ENCODE results near the gene STAT1.

STAT1 gene

DNA sequence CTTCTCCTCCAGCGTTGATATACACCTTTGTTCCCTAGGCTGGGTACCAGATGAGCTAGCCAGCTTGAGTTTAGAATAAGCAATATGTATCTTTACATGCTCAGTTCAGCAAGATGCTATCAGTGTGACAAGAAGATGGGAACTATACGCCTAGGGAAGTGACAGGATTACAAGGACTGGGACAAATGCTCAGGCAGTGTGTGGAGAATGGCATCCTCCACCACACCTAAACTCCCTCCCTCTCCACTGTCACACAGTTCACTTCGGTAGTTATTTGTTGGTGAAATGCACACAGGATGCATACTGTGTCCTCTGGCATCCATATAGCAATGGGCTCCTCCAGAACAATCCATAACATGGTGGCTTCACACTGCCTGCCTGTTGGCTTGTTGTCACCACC, 7.7 kb downstream of the STAT1 start:
- DNase-seq = no peak

DNA sequence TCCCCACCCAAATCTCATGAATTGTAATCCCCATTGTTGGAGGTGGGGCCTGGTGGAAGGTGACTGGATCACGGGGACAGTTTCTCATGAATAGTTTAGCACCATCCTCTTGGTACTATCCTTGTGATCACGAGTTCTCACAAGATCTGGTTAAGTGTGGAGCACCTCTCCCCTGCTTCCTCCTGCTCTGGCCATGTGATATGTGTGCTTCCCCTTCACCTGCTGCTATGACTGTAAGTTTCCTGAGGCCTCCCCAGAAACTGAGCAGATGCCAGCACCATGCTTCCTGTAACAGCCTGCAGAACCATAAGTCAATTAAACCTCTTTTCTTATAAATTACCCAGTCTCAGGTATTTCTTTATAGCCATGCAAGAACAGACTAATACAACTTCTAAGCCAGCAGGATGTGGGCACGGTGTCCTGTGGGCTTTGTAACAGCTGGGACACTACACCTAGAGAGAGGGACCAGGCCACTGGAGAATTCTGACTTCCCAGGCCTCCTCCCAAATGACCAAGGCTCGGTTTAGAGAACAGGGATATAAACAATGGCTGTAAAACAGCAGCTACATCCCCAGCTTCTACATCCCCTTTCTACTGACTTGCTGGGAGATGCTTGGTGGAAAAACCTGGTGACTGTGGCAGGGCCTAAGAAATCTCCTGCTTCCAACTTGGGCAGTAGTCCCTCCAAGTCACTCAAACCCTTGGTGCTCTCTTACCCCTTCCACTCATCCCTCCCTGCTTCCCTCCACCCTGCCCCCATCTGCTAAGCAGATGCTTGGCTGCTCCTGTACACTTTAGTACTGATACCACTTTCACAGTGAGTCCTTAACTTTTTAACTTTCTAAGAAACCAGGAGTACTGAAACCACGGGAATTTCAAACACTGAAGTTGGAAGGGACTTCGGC, 10.3 kb downstream of the STAT1 start:
- no peak for DNase-seq

DNA sequence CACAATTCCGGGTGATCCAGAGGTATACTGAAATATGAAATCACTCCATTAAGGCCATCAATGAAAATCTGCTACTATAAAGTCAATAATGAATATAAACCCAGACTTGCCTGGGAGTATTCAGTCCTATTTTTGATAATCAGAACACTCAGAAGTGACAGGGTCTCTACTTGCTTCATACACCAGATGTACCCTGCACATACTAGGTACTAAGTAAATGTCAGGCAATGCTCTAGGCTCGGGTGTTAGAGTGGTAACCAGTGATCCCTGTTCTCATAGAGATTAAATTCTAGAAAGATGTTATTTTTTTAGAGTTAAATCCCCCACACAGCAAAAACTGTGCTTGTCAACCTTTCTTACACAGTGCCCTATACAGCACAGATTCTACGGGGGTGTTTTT, 12.3 kb downstream of the STAT1 start:
- DNase-seq = no peak

DNA sequence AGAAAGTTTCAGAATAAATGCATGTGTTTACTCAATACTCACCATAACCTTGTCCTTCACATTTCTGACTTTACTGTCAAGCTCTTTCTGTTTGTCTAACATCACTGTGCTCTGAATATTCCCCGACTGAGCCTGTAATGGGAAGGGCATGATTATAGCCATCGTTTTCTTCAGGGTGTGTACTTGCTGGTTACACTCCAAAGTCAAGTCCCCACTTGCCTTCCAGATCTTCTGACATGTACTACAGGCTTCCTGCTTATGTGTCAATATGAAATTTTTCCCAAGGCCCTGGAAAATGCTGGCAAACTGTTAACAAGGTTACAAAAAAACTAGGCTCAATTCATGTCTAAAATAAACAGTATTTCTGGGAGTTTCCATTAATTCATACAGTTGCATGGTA, 12.9 kb downstream of the STAT1 start:
- no peak for DNase-seq

DNA sequence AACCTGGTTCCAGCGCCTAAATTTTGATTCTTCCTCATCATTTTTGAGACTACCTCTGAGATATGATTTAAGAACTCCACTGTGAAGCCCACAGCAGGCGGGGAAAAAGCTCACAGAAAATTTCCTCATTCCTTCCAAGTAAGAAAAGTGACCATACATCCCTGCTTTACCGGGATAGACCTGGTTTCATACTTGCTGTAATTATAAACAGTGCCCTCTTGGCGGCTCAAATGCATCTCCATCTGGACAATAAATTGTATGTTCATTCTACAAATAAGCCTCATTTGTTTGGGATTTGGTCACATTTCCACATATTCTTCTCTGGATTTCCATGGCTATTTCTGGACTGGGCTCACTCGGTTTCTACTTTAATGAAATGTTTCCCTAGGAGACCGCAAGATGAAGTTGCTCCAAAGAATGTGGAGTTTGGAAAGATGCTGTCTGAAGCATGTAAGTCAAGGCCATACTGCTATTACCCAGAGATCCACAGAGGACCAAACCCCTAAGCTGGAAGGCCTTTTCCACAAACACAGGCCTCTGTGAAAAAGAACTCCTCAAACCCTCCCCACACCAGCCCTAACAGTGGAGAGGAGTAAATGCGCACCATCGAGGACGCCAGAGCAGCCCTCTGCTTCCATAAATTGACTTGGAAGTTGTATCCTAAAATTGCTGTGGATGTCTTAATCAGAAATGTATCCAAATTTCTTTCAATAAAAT, 13.9 kb downstream of the STAT1 start:
- no peak for DNase-seq

DNA sequence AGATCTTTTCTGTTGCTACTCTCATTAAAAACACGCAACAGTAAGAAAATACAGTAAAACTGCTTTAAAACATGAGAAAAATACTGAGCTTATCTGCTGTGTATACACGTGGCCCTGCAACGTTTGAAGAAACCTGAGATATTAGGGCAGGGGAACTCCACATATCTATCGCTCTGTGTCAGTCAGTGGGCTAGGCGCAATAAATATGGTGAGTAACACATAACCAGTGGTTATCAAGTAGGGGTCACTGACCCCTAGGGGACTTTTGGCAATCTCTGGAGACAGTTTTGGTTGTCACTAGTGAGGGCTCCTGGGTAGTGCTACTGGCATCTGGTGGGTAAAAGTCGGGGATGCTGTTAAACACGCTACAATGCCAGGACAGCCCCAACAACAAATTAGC, 14.9 kb downstream of the STAT1 start:
- DNase-seq = no peak

DNA sequence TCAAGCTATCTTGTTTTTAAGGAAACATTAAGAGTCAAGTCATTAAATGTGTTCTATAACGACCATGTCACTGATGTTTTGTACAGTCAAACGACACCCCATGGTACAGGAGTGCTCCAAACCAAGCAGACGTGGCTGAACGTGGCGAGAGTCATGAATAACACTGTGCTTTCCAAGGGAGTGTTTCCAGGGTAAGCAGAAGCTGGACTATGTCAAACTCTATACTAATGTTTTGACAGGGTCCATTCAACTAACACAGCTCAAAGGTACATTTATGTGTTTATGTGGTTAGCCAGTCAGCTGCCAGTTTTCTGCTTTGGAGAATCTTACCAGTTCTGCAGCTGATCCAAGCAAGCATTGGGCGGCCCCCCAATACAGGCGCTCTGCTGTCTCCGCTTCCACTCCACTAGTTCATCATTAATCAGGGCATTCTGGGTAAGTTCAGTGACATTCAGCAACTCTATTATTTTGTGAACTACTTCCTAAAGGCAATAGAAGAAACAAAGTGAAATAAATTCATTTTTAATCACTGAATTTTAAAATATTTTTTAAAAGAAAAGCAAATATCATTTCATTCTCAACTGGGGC, 16.4 kb downstream of the STAT1 start:
- no peak for DNase-seq

DNA sequence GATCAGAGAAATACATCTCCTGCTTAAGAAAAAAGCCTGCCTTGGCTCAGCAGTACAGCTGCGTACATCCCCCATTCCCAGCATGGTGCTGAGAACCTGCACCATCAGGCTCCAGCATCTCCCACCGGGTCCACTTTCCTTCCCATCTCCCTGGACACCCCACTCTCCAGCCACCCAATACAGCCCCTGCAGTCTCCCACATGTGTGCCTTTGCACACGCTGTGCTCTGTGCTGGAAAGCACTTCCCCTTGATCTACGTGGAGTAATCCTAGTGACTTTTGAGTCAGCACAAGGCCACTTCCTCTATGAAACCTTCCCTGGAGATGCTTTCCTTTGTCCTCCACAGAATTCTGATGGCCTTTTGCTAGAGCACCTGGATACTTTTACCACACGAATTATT, 17.0 kb downstream of the STAT1 start:
- peak; percentile 83 for DNase-seq

DNA sequence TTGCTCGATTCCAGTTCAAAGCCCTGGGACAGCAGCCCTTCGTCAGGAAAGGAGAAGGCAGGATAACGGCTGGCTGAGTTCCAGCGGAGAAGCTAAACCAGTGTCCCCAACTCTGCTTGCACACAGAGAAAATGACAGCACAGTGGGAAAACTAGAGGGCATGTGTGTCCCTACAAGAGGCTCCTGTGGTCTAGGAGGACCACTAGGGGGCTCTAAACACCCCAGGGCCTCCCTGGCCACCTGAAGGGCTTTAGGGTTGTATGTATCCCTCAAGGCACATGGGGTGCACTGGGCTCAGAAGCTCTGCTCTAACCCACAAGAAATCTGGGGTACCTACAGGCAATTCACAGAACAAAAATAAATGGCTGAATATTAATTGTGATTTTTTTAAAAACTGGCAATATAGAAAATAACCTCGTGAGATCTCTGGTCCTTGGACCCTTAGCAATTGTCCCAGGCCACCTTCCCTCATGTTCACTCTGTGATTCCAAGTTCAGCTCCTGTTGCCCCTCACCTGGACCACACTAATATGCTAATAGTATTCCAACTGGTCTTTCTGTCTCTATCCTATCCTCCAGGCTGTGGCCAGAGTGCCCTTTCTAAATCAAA, 17.5 kb downstream of the STAT1 start:
- DNase-seq = no peak

DNA sequence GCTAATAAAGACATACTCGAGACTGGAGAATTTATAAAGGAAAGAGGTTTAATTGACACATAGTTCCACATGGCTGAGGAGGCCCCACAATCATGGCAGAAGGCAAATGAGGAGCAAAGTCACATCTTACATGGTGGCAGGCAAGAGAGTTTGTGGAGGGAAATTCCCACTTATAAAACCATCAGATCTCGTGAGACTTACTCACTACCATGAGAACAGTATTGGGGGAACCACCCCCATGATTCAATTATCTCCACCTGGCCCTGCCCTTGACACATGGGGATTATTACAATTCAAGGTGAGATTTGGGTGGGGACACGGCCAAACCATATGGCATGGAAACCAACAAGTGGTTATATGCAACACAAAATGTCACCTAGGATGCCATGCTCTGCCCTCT, 18.7 kb downstream of the STAT1 start:
- DNase-seq = peak; percentile 36

DNA sequence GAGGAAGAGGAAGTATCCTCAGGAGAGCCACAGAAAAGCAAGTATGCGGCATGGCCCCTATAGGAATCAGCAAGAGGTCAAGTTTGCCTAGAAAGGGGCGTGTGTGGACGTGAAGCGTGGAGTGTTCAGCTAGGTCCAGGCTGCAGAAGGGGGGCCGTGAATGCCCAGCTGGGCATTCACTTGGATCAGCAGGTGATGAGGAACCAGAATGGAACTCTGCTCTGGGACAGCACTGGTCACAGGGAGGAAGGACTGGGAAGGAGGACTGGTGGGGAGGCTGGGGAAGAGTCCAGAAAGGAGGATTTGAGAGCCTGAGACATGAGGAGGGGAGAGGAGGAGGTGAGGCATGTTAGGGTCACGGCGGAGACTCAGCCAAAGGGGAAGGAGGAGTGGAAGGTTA, 19.8 kb downstream of the STAT1 start:
- no peak for DNase-seq

DNA sequence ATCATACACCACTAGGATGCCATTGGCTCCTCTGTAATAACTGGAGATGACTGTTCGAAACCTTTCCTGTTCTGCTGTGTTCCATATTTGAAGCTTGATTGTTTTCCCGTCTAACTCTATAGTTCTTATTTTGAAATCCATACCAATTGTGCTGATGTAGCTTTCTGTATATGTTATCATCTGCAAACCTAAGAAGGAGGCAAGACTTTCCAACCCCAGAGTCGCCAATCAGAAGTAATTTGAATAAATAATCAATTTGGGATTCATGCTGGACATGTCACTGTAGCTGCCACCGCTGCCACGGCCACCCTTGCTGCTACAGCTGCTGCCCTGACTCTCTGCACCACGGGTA, 20.7 kb downstream of the STAT1 start:
- DNase-seq = no peak

DNA sequence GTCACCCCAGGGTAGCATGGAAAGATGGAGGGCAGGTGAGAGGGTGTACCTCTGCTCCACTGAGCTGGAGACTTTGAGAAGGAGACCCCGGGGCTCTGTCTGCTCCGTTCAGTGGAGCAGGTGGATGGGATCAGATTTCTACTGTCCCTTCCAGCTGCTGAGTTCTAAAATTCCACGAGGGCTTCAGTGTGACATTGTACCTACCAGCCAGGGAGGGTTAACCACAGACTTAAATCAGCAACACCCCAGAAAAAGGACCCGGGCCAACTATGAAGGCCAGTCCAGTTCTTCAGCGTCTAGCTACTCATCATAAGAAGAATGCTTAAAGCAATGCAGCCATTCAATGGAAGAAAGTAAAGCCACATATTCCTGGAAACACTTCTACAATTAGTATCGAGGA, 23.8 kb downstream of the STAT1 start:
- DNase-seq = no peak

DNA sequence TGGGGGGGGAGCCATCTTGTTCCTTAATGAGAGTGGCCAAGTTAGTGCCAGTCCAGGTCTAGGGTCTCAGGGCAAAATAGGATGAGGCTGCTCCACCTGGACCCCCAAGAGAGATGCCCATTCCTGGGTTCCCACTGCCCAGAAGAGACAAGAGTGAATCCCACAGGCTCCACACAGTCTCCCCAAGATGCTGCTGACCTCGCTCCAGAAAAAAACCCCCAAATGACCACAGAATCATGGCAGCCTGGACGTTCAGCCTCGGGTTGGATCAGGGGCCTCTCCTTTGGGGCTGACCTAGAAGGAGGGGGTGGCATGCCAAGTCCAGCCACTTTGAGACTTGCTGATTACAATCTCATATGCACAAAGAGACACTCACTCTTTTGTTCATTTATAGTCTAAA, 25.1 kb downstream of the STAT1 start:
- DNase-seq = no peak

DNA sequence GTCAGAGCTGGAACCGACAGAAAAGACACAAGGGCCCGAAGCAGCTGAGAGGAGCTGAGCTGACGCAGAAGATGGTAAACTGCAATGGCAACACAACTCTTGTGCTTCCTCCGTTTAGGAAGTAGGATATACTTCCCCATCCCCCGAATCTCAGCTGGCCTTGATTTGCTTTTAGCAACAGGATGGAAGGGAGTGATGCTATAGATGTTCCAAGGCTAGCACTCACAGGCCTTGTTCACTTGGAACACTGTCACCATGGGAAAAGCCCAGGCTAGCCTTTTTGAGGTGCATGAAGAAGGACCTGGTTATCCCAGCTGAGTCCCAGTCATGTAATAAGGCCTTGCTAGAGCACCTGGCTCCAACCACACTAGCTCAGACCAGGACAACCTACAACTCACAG, 26.0 kb downstream of the STAT1 start:
- DNase-seq = no peak

DNA sequence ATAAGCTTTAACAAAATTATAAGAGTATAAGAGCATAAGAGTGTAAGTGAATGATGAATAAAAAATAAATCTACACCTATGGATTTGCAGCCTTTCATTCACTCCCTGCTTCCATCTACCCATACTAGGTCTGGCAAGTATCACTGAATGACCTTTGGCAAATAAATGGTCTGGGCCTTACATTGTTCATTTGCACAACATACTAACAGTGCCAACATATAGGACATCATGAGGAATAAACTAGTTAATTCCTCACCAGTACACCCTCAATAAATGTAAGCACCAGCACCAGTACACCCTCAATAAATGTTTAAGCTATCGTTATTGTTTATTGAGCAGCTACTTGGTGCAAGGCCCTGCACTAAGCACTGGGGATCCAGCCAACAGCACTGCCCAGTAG, 26.9 kb downstream of the STAT1 start:
- DNase-seq = no peak

DNA sequence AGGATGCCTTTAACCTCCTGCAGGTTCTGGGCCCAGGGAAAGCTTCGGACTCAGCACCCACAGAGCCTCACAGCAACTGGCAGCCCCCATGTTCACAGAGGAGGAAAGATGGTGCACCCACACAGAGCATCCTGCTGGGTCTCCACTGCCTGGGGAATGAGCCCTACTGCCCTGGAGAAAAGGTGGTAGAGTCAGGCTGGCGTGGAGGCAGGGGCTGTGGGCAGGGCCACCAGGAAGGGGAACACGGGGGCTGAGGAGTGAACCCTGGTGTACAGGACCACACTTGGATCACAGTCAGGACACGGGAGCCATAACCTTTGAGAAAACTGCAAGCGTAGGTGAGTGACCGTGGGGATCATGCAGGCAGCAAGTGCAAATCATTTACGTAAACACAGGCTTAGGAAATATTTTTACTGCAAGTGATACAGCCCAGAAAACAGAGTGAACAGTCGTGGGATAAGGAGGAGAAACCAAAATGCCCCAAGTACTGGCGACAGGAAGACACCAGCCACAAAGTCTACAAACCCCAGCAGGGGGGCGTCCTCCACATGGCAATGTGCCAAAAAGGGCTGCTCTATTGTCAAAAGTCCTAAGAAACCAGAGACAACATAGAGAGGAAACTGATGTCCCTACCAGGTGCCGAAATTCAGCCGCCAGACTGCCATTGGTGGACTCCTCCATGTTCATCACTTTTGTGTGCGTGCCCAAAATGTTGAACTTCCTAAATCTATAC, 27.6 kb downstream of the STAT1 start:
- no peak for DNase-seq

DNA sequence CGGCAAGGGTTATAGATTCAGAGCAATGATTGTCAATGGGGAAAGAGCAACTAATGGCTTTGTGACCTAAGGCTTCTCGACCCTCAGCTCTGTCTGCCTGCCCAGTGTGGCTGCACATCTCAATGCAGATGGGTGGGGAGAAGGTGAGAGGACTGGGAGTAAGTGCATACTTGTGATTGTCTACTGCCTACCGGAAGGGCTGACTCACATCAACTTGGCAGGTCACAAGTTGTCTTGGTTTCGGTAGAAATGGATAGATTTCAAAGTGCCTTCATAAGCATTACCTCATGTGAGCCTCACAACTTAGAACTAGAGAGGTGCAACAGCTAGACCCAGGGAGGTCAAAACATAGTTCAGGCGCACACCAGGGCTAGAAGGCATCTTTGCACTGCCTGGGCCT, 29.4 kb downstream of the STAT1 start:
- DNase-seq = no peak

DNA sequence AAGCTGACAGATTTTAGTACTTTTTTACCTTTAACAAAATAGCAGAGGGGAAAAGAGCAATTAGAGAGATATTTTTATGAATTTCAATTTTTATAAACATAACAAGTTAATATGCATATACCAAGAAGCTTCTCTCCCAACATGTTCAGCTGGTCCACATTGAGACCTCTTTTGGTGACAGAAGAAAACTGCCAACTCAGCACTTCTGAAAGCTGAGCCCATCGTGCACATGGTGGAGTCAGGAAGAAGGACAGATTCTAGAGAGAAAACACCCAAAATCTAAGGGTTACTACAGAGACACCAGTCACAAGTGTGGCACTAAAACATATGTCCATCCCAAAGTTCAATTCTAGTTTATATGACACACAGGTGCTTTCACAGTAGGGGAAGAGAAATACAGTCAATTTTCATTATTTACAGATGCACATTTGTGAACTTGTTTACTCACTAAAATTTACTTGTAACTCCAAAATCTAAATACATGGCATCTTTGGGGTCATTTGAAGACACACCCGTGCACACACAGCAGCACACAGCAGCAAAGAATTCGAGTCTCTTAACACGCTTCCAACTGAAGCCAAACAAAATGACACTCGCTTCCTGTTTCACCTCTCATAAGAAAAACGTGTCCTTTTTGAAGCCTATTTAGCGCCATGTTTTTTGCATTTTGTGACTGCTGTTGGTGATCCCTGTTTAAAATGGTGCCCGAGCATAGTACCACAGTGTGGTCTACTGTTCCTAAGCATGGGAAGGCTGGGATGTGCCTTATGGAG, 31.5 kb downstream of the STAT1 start:
- no peak for DNase-seq

DNA sequence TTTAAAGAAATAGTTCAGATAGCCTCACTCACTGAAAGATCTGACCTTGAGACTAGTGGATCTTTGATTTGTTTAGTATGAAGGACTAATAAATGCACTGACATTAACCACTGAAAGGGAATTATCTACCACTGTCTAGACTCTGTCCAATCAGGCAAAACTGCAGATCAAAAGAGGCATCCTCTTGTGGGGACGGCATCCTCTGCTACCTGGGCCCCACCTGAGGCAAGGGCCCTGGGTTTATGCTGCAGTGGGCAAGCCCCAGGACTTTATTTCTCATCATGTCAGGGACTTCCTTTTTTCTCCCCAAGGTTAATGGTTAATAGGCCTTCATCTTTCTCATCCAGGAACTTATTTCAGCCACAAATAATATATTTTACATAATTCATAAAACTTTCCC, 32.2 kb downstream of the STAT1 start:
- DNase-seq = no peak

DNA sequence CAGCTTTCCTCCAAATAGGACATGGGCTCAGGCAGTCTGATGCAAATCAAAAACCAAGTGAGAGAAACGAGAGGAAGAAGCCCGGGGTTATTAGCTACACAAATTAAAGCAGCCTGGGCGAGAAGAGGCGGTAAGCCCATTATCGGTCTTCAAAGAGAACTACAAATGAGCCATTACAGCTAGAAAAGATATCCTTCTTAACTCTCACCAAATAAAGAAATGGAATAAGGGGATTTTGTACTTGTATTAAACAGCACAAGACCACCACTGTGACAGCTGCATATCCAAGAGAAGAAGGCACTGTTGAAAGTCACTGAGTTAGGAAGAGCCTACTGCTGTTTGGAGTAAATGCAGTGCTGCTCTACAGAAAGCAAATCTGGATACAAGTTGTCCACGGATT, 32.6 kb downstream of the STAT1 start:
- DNase-seq = no peak

DNA sequence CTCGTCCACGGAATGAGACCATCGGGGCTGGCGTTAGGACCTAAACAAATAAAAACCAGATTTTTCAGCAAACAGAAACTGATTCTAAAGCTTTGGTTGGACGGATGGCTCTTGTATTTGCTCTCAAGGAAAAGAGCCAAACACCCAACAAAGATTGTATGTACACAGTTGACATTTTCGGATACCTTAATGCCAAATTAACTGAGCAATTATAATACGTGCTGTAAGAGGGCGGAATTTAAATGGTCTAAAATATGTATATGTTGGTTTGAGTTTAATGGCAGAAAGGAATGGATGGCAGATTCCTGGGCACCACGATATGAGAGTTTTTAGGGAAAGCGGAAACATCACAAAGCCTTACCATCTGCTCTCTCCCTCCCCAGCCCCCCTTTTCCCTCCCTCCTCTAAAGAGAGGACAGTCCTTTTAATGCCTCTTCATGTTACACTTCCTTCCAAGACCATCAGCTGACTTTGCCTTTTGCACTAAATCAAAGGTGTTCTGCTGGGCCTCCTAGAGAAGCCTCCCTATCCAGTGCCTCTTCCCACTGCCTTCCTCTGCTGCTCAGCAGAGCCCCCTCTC, 33.3 kb downstream of the STAT1 start:
- DNase-seq = no peak

All from inflammatory macrophage treated with lipopolysaccharide for 4 hours (primary cell).